SH-SY5Y (cell line): ENCODE measurements around the gene ZNF182.

ENCODE experiments used
- GATA2 ChIP-seq: IDR thresholded peaks from 2 replicates; pipeline ENCODE4 v1.6.1; 2011; ENCODE audit warnings: mild to moderate bottlenecking, low read depth, low read length
- GATA3 ChIP-seq: IDR thresholded peaks from 2 replicates; pipeline ENCODE4 v1.6.1; 2011; ENCODE audit warnings: low read depth, mild to moderate bottlenecking, low read length, moderate library complexity

- TF ChIP-seq GATA2 (no peak), GATA3 (no peak)
Observed at GRCh38 chrX:47973235-47973634, 30.6 kb downstream of the ZNF182 start.
